PFSK-1 (cell line): ENCODE measurements around the gene PITRM1.

ENCODE experiments used
- FOXP2 ChIP-seq: optimal IDR thresholded peaks from 2 replicates; pipeline ENCODE3; 2011; ENCODE audit warnings: borderline replicate concordance, control low read depth, inconsistent platforms; ENCODE audit not compliant: insufficient read depth; ENCODE audit errors: extremely low read length, extremely low read depth
- POLR2AphosphoS5 ChIP-seq: IDR thresholded peaks from 2 replicates; pipeline ENCODE4 v1.6.1; 2012; ENCODE audit warnings: low read depth, mild to moderate bottlenecking, control low read depth, low read length, moderate library complexity
- REST ChIP-seq, 2 experiments: IDR thresholded peaks; 2 replicates each; pipeline versions ENCODE4 v1.6.1 to v1.8.0; 2011 to 2012; ENCODE audit warnings: low read depth in 2 of 2, low read length in 2 of 2, control low read depth in 1 of 2, inconsistent platforms in 1 of 2, mild to moderate bottlenecking in 1 of 2, moderate library complexity in 1 of 2; ENCODE audit not compliant: insufficient read depth in 1 of 2
- SIN3A ChIP-seq: IDR thresholded peaks from 2 replicates; pipeline ENCODE4 v1.6.1; 2012; ENCODE audit warnings: mild to moderate bottlenecking, low read length, moderate library complexity, borderline replicate concordance; ENCODE audit not compliant: insufficient read depth
- TAF1 ChIP-seq: IDR thresholded peaks from 2 replicates; pipeline ENCODE4 v1.6.1; 2012; ENCODE audit warnings: low read length, control low read depth, borderline replicate concordance; ENCODE audit not compliant: insufficient read depth

- TF ChIP-seq POLR2AphosphoS5: no peak
- no peak for TF ChIP-seq REST (IDR thresholded peaks at IDR 0.05; ENCODE audit: insufficient read depth in 1 of 2, low read depth in 2 of 2, low read length in 2 of 2)
- no peak for TF ChIP-seq TAF1
- no peak for TF ChIP-seq FOXP2
- no peak for TF ChIP-seq SIN3A
Measured at GRCh38 chr10:3159152-3159551, 13.4 kb downstream of the PITRM1 start.
